Measurements from ENCODE around the gene RRM2.
"Not testable (repeated sequence)": the region's sequence is repeated elsewhere in the genome, so short reads cannot be mapped to it uniquely, and the experiment has no call there.

The RRM2 gene

DNA sequence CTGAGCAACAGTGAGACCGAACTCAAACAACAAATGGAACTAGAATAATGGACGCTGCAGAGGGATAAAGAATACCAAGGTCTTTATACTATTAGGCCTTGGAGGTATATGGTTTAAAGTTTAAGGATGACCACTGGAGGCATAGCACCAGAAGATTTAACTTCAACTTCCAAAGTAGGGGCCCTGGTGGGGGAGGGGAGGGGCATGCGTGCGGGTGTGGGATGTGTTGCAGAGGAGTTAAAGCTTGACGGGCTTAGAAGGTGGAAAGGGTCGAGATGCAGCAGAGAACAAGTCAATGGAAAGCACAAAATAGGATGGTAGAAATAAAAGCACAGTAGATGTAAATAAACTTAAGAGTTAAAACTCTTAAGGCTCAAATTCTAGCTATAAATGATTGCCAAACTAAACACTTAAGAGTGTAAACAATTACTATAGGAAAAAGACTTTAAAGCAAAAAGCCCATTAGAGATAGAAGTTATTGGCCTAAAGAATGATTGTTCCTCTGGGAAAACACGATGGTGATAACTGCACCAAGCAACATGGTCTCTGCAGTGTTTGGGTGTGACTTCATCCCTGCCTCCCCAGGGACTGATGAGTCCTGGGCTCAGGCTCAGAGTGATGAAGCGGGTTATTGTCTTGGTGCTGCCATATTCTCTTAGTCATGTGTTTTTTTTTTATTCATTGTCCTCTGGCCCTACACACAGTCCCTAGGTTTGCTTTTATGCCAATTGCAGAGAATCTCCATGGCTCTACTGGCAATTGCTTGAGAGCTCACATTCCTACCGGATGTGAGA, 13.0 kb downstream of the RRM2 start:
- peak; percentile 28 for DNase-seq

DNA sequence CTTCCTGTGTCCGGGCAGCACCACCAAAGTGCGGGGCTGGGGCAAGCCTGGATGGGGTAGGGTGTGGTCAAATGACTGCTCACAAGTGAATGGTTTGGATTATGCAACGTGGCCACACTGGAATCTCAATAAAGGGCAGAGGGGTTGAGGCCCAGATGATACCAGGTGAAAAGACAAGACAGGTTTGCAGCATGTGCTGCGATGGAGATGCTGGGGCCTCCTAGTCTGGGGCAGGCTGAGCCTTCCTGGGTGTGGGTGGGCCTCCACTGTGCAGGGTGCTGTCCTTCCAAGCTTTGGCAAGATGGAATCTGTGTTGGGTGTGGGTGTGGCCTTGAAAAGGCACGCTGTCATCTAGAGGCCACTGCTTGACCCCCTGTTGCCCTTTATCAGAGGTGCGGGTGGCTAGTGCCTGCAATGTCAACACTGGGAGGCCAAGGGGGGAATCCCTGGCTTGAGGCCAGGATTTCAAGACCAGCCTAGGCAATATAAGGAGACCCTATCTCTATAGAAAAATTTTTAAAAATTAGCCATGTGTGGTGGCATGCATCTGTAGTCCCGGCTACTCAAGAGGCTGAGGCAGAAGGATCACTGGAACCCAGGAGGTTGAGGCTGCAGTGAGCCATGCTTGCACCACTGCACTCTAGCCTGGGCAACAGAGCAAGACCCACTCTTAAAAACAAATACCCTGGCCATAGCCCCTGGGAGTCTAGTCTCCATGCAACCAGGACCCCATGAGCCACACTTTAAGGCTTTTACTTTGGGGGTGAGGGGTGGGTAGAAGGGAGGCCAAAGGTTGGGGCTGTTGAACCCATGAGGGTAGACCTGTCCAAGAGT, 13.8 kb downstream of the RRM2 start:
- peak; percentile 33 for DNase-seq

DNA sequence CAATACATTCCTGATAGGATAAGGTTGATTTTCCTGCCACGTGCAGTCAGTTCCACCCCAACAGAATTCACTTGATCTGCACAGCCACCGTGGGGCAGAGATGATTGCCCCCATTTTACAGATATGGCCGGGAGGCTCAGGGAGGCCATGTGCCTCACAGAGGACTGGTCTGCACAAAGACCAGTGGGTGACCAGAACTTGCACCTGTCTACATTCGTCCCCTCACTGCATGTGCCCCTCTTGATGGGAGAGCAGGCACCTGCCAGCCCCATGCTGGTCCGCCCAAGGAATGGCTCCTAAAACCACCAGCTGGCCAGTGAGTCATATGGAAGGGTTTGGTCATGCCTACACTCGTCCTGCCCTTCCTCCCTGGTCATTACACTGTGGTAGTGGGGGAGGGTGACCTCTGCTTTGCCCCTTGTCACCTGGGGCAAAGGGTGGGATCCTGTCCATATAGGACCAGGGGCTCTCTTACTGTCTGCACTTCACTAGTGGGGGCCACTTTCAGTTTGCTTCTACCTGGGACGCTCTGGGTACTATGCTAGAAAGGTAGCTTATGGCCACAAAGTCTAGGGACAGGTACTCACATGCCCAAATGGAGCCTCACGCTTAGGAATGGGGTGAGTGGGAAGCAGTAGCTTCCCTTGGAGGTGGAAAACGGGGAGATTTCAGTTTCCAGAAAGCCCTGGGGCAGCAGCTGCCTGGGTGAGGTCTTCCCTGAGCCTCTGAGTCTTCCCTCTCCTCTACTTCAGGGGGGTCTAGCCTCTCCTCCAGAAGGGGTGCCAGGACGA, 14.7 kb downstream of the RRM2 start:
- DNase-seq = no peak

DNA sequence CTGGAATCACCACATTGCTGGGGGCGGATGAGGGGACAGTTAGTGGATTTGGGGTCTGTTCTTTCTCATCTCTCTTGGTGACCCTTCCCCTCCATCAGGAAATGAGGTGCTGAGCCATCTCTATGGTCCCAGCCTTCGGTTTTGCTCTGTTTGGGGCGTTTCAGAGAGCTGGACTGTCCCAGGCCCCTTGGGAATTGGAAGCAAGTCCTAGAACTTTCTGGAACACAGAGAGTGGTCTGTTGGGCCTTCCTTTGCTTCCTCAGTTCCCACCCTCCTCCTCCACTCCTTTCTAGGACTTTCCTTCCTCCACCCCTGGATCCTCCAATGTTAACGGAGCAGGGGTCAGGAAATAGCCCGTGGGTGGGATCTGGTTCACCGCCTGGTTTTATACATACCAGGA, 17.0 kb downstream of the RRM2 start:
- DNase-seq = no peak

DNA sequence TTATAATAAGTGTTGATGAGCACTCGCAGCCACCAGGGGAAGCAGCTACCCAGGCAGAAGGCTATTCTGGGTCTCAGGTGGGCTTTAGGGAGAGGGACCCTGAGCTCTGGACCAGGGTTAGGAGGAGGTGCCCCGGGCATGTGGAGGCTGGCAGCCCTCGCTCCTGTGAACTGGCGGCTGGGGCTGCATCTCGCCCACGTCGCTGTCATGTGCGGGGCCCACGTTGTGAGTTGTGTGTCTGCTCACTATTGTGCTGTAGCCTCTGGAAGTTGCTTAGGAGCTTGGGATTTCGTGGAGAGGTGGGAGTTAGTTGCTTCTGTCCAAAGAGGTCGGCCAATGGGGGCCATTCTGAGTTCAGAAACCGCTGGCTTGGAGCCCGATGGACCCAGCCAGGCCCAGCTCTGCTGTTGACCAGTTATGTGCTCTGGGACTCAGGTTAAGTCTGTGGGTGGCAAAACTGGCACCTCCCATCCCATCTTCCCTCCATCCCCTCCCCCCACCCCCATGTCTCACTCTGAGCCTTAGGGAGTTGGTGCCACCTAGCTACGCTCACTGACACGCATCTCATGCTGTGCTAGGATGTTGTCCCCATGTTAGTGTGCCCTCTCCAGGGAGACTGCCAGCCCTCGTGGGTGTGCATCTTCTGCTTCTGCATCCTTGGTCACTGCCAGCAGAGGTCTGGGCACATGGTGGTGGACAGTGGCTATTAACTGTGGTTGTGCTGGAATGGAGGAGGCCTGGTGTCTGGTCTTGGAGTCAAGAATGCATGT, 18.5 kb downstream of the RRM2 start:
- DNase-seq = no peak

DNA sequence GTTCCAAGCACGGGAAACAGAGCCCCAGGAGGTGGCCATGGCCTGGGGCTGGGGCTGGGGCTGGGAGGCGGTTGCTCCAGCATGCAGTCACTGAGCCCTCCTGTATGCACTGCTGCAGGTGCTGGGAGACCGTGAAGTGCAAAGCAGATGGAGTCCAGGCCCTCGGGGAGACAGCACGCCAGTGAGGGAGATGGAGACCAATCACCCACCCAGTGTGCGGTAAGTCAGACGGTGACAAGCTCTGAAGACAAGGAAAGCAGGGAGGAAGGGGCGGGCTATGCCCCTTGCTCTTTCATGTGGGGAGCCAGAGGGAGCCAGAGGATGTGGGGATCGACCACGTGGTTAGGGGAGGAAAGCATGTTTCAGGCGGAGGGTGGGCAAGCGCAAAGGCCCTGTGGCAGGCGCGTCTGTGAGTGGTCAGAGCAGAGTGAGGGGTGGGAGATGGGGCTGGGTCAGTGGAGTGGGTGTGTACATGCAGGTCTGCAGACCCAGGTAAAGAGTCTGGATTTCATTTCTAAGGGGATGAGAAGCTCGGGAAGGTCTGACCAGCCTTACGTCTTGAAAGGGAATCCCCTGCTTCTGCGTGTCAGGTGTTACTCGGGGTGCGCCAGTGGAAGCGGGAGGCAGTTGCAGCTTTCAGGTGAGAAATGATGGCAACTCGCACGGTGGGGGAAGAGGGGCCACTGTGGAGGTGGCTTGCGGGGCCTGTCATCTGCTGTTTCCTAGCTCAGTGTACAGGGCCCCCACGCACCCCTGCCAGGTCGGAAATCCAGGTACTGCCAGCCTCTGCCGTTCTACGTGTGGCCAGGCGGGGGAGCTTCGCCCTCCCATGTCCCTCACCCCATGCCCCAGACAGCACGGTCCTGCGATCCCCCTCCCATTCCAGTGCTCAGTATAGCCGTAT, 19.4 kb downstream of the RRM2 start:
- no peak for DNase-seq

DNA sequence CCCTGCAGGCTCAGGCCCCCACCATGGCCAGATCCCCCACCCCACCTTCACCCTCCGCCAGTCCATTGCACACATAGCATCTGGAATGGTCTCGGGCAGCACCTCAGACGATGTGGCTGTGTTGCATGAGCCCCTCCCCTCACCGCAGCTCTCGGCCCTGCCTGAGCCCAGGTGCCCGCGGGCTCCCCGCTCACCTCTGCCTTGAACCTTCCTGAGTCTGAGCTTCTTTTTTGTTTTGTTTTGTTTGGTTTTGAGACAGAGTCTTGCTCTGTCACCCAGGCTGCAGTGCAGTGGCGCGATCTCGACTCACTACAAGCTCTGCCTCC, 20.1 kb downstream of the RRM2 start:
- no peak for DNase-seq

DNA sequence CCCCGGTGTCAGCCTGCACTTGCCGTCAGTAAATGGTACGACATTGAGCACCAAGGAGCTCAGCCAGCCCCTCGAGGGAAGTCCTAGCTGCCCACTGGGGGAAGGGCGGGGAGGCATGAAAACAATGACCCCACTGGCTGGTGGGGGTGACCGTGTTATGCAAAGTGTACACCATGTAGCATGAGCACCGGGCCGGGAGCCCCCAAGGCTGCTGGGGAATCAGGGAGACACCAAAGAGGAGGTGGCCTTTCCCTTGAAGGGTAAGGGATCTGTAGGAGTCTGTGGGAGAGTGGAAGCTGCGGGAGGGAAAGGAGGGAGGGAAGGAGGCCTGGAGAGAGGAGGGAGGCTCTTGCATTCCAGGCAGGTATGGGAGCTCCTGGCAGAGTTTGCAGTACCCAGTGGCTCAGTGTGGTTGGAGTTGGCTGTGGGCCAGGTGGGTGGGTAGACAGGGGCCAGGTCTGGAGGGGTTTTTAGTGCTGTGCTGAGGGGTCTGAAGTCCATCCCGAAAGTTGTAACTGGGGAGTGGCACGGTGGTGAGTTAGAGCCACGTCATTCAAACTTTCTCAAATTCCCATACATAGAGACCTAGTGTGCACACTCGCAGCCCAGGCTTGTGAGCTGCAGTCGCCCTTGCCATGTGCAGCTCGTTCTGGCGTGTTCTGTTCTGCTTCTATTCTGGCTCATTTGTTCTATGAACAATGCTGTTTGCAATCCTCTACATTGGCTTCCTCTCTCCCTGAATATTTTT, 22.4 kb downstream of the RRM2 start:
- no peak for DNase-seq

DNA sequence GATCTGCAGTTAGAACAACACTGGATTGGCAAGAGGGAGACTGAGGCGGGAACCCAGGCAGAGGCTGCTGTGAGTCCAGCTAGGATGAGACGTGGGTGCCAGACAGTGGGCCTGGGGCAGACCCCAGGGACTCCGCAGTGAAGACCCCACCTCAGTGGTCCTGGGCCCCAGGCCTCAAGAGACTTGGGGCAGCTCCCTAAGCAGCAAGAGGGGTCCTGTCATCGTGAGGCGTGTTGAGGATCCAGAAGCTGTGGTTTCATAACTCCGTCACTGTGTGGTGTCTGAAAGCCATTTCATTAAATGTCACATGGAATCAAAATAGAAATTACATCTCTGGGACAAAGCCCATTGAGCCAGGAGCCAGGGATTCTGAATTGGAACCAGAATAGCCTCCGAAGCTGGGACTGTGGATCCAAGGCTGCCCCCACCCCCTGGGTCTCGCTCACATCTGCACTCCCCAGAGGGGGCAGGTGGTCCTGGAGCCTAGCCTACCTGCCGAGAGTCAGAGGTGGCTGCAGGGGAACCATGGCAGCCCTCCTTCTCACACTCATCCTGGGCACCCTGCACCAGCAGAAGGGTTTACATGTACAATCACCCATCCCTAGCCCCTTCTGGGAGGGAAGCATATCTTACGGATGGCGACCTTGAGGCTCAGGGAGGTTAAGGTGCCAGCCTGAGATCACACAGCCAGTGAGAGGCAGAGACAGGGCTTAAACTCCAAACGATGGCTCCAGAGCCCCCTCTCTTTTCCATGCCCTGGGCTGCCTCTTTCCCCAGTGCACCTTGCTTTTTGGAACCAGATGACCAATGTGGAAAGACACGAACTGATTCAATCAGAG, 23.2 kb downstream of the RRM2 start:
- DNase-seq = no peak

DNA sequence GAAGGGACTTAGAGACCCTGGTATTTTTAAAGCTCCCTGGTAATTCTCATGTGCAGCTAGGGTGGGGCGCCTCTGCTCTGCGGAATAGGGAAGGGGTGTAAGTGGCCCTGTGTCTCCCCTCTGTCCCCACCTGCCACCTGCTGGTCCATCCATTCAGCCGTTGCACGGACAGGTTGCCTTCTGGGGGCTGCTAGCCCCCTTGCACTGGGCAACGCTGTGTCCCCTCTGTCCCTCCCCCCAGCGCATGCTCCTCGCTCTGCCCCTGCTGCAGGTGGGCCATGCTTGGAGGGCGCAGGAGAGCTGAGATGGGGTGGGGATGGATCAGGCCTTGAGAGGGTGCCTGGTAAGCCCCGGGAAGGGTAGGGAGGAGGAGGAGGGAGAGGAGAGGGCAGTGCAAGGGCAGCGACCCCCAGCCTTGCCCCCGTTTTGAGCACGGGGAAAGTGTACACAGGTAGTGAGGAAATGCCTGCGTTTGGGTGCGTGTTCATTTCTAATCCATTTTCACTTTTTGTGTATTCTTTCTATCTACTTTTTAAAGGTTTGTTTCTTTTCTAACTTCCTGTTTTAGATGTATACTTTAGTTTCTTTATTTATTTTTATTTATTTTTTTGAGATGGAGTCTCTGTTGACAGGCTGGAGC, 23.9 kb downstream of the RRM2 start:
- DNase-seq = no peak

DNA sequence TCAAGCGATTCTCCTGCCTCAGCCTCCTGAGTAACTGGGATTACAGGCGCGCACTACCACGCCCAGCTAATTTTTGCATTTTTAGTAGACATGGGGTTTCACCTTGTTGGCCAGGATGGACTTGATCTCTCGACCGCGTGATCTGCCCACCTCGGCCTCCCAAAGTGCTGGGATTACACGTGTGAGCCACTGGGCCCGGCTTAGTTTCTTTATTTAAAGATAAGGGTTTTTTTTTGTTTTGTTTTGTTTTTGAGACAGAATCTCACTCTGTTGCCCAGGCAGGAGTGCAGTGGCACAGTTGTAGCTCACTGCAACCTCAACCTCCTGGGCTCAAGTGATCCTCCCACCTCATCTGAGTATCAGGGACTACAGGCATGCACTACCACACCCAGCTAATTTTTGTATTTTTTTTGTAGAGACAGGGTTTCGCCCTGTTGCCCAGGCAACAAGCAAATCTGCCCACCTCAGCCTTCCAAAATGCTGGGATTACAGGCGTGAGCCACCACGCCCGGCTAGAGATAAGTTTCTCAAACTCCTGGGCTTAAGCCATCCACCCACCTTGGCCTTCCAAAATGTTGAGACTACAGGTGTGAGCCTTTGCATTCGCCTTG, 24.6 kb downstream of the RRM2 start:
- DNase-seq = not testable (repeated sequence)

DNA sequence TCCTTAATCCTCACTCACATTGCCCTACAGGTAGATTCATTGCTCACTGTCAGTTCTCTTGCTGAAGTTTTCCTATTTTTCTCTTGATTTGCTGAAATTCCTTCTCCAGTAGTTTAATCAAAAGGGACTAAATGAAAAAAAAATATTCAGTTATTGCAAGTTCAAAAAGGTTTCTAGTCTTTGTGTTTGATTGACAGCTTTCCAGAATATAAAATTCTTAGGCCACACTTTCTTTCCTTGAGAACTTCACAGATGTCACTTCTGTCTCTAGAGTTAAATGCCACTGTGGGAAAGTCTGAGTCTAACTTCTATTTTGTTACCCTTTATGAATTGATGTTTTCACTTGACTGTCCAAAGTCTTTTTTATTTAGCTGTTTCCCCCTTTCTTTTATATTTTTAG, 25.7 kb downstream of the RRM2 start:
- DNase-seq = no peak

DNA sequence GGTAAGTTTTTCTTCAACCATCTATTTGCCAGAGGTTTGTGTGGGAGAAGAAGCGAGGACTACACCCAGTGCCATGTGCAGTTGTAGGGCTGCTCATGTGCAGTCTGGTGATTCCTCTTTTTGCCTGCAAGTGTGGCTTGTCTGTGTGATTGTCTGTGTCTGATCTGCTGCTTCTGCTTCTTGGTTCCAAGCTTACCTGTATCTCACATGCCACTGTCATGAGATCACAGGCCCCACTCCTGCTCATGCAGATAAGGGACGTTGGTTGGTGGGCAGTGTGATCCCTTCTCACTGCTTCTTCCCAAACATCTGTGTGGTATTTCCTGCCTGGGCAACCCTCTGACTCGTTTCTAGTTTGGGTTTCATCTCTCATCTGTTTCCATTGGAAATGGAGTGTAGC, 27.1 kb downstream of the RRM2 start:
- DNase-seq = no peak

DNA sequence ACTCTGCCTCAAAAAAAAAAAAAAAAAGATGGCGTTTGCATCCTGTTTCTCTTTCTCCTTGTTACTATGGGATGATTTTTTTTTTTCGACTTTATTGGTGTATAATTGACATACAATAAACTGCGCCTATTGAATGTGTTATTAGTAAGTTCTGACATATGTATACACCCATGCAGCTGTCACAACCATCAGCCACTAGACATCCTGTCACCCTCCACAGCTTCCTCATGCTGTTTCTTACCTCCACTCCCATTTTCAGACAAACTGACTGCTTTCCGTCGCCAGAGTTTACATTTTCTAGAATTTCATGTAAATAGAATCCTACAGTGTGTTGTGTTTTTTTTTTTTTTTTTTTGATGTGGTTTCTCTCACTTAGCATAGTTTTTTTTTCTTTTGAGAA, 27.9 kb downstream of the RRM2 start:
- DNase-seq = no peak

DNA sequence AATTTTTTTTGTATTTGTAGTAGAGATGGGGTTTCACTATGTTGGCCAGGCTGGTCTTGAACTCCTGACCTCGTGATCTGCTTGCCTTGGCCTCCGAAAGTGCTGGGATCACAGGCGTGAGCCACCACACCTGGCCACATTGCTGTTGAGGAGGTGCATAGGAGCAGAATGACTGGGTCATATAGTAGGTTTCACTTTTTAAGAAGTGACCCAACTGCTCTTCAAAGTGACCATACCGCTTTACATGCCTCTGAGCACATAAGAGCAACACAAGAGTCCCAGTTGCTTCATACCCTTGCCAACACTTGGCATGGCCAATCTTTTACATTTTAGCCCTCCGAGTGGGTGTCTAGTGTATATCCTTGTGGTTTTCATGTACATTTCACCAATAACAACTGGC, 28.9 kb downstream of the RRM2 start:
- no peak for DNase-seq

DNA sequence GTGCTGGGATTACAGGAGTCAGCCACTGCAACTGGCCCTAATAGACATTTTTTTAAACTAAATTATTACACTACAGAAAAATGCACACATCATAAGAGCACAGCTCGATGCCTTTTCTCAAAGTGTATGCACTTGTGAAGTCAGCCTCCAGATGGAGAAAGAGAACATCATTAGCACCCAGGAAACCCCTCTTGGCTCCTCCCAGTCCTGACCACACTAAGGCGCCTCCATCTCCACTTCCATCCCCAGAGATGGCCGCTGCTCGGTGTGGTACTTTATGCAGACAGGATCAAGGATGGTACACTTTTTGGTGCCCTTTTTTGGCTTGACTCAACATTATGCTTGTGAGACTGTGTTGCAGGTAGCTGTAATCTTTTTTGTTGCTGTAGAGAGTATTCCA, 34.8 kb downstream of the RRM2 start:
- DNase-seq = peak; percentile 19

DNA sequence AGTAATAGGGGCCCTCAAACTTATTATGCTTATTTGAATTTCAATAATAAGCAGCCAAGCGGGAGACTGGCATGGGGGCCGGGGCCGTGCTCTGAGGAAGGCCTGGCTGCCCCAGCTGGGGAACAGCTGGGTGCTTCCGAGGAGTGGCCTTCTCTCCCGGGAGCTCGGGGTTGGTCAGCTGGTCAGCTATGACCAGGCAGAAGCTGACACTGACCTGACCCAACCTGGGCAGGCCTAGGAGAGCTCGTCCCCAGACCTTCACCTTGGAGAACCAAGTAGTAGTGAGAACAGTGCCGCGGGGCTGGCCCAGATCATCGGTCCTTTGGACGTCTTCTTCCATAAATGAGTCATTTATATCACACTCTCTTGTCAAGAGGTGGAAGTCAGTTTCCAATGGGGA, 36.1 kb downstream of the RRM2 start:
- DNase-seq = no peak

DNA sequence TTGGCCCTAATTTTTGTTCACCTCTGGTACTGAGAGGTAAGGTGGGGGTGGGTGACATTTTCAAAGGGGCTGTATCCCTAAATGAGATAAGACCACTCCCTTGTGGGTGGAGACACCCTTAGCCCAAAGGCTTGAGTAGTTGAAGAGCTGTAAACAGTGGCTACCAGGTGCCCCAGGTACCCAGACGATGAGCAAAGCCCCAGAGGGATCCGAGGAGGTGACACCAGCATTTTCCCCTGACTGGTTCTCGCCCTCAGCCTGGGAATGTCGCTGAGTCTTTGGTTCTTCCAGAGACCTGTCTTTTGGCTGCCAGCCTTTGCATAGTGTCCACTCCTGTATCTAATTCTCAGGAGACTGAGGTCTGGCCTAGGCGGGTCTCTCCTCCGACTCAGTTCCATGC, 36.5 kb downstream of the RRM2 start:
- DNase-seq = no peak

DNA sequence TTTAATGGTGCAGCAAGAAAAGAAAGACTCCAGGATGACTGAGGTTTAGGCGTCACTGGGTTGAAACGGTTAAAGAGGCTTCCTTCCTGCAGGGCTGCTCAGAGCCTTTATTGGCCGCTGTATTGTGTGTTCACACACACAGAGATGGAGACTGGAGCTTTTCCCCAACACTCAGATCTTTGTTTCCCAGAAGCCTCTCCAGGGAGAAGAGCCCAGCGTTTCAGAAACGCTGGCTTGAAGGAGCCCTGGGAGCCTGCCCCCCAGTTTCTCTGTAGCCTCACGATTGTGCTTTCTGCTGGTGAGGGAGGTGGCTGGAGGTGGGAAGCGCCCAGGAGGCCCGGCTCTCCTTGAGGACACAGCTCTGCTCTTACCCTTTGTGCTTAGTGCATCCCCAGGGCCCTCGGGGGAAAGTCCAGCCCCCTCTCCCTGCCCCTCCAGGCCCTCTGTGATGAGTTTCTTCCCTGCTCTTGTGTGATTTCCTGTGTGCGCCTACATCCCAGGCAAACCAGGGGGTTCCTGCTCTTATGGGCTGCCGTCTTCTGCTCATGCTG, 37.1 kb downstream of the RRM2 start:
- DNase-seq = no peak
